LoVo (cell line): Measurements from ENCODE around the gene CIRBP.
A peak's percentile ranks its signal among the peaks of the same experiment; 100 is the strongest.
"Not testable (repeated sequence)": the region's sequence is repeated elsewhere in the genome, so short reads cannot be mapped to it uniquely, and the experiment has no call there.

Source experiments
- DNase-seq: peaks from one replicate; pipeline ENCODE4 v3.0.0-alpha.2; 2016; ENCODE audit warnings: low spot score

The CIRBP gene

GRCh38 chr19:1311543-1312091 lies 42.5 kb downstream of the CIRBP start:
- DNase-seq = no peak

- DNase-seq = peak; percentile 72
These were observed 43.9 kb downstream of the CIRBP start for GRCh38 chr19:1312767-1313694.

GRCh38 chr19:1313695-1314613 lies 44.8 kb downstream of the CIRBP start:
- no peak for DNase-seq

- DNase-seq = no peak
These were observed 46.5 kb downstream of the CIRBP start for GRCh38 chr19:1315470-1316166.

GRCh38 chr19:1316466-1316865 lies 47.3 kb downstream of the CIRBP start:
- no peak for DNase-seq

- no peak for DNase-seq
These were observed 48.3 kb downstream of the CIRBP start for GRCh38 chr19:1317274-1318003.

GRCh38 chr19:1318678-1319471 lies 49.7 kb downstream of the CIRBP start:
- no peak for DNase-seq

- DNase-seq = not testable (repeated sequence)
These were observed 51.1 kb downstream of the CIRBP start for GRCh38 chr19:1320282-1320650.

- DNase-seq = no peak
These were observed 52.4 kb downstream of the CIRBP start for GRCh38 chr19:1321539-1321938.

- DNase-seq = no peak
These were observed 53.3 kb downstream of the CIRBP start for GRCh38 chr19:1322198-1322981.

- no peak for DNase-seq
These were observed 55.2 kb downstream of the CIRBP start for GRCh38 chr19:1324249-1324805.
